ENCODE measurements around the gene BICD1. TPM values are rescaled to one million over a fixed set of nuclear protein-coding genes. Genes with fewer than 3 reads are reported as not detected.

Gene BICD1
- total RNA-seq, 6 donors from 2014 or later, result 11.3 to 44.0 (median 15.4) TPM

- ATAC-seq (ENCODE audit: low FRiP score in 2 of 2), result no peak
- Histone ChIP-seq H3K4me3 (no peak overlapping the region), H3K4me1 (peaks cover 10 to 28% (median 18%) of the 10 kb centered on the region in 4 donors), H3K27ac (no peak overlapping the region), H3K9me3 (no peaks in the 10 kb centered on the region), H3K36me3 (no peaks in the 10 kb centered on the region), H3K27me3 (no peaks in the 10 kb centered on the region)
- TF ChIP-seq EP300 (IDR thresholded peaks at IDR 0.05), result no peak
- no peak for TF ChIP-seq POLR2A (IDR thresholded peaks at IDR 0.05)
- TF ChIP-seq CTCF (IDR thresholded peaks at IDR 0.05), result no peak
- WGBS, 2 donors, result 85 to 92% methylated on average over 3 of the region's 3 CpGs
- no peak for DNase-seq
Observed at GRCh38 chr12:32110417-32110816, 3.8 kb downstream of the BICD1 start.

GRCh38 chr12:32110942-32111341, 4.3 kb downstream of the BICD1 start:
- no peak for DNase-seq
- no peaks in the 10 kb centered on the region for H3K9me3 ChIP-seq
- H3K4me3 ChIP-seq, result no peak overlapping the region
- ATAC-seq (ENCODE audit: low FRiP score in 2 of 2), result no peak
- no peaks in the 10 kb centered on the region for H3K36me3 ChIP-seq
- no peaks in the 10 kb centered on the region for H3K27me3 ChIP-seq
- H3K4me1 ChIP-seq, result peaks cover 11 to 31% (median 22%) of the 10 kb centered on the region in 4 donors
- TF ChIP-seq POLR2AphosphoS5 (IDR thresholded peaks at IDR 0.05) (no peak), POLR2A (IDR thresholded peaks at IDR 0.05) (no peak), CTCF (IDR thresholded peaks at IDR 0.05) (no peak), EP300 (IDR thresholded peaks at IDR 0.05) (no peak)
- WGBS, 2 donors, result 29 to 45% methylated on average over 2 of the region's 2 CpGs
- H3K27ac ChIP-seq, result no peak overlapping the region

- peak; percentile 81 to 95 for ATAC-seq (ENCODE audit: low FRiP score in 2 of 2)
- Histone ChIP-seq H3K4me3 (no peak overlapping the region), H3K27me3 (no peaks in the 10 kb centered on the region), H3K27ac (peak overlapping the region in 2 of 4 donors; percentile 14 to 36), H3K9me3 (no peaks in the 10 kb centered on the region), H3K4me1 (peaks cover 8 to 17% (median 8%) of the 10 kb centered on the region in 4 donors), H3K36me3 (no peaks in the 10 kb centered on the region)
- no peak for TF ChIP-seq EP300 (IDR thresholded peaks at IDR 0.05)
- no peak for TF ChIP-seq POLR2A (IDR thresholded peaks at IDR 0.05)
- peak; percentile 44 to 46 for TF ChIP-seq POLR2AphosphoS5 (IDR thresholded peaks at IDR 0.05)
- 35 to 40% methylated on average over 6 of the region's 6 CpGs for whole genome bisulfite sequencing, 2 donors
- DNase-seq, result peak in 1 of 2 donors; percentile 82
Observed at GRCh38 chr12:32115404-32116104, 8.9 kb downstream of the BICD1 start.

GRCh38 chr12:32116897-32117296, 10.2 kb downstream of the BICD1 start:
- DNase-seq, result no peak
- 80 to 86% methylated on average over 3 of the region's 3 CpGs for WGBS, 2 donors
- H3K9me3 ChIP-seq, result no peaks in the 10 kb centered on the region
- peak in 1 of 2 donors; percentile 33 for ATAC-seq (ENCODE audit: low FRiP score in 2 of 2)
- H3K36me3 ChIP-seq, result no peaks in the 10 kb centered on the region
- no peak for TF ChIP-seq POLR2A (IDR thresholded peaks at IDR 0.05)
- TF ChIP-seq CTCF (IDR thresholded peaks at IDR 0.05), result no peak
- TF ChIP-seq POLR2AphosphoS5 (IDR thresholded peaks at IDR 0.05), result no peak
- TF ChIP-seq EP300 (IDR thresholded peaks at IDR 0.05), result no peak
- no peak overlapping the region for H3K4me3 ChIP-seq
- no peak overlapping the region for H3K27ac ChIP-seq
- no peaks in the 10 kb centered on the region for H3K27me3 ChIP-seq
- peaks cover 8 to 17% (median 8%) of the 10 kb centered on the region in 4 donors for H3K4me1 ChIP-seq

GRCh38 chr12:32117316-32117715, 10.7 kb downstream of the BICD1 start:
- Histone ChIP-seq H3K4me1 (peaks cover 8 to 17% (median 8%) of the 10 kb centered on the region in 4 donors), H3K36me3 (no peaks in the 10 kb centered on the region), H3K4me3 (no peak overlapping the region), H3K9me3 (no peaks in the 10 kb centered on the region), H3K27me3 (no peaks in the 10 kb centered on the region), H3K27ac (no peak overlapping the region)
- ATAC-seq (ENCODE audit: low FRiP score in 2 of 2), result no peak
- 93 to 96% methylated on average over 3 of the region's 3 CpGs for WGBS, 2 donors
- DNase-seq, result no peak
- TF ChIP-seq POLR2A (IDR thresholded peaks at IDR 0.05) (no peak), EP300 (IDR thresholded peaks at IDR 0.05) (no peak), CTCF (IDR thresholded peaks at IDR 0.05) (no peak)
